GM18508 (cell line): ENCODE data around the gene RASA3.
"Not testable (repeated sequence)": the region's sequence is repeated elsewhere in the genome, so short reads cannot be mapped to it uniquely, and the experiment has no call there.

Source experiments
- ATAC-seq: cut with Tn5 transposase; IDR thresholded peaks from one replicate; pipeline ENCODE4 v1.9.1; 2021; ENCODE audit warnings: moderate number of reproducible peaks; ENCODE audit not compliant: insufficient read depth, unreplicated experiment

RASA3 gene

DNA sequence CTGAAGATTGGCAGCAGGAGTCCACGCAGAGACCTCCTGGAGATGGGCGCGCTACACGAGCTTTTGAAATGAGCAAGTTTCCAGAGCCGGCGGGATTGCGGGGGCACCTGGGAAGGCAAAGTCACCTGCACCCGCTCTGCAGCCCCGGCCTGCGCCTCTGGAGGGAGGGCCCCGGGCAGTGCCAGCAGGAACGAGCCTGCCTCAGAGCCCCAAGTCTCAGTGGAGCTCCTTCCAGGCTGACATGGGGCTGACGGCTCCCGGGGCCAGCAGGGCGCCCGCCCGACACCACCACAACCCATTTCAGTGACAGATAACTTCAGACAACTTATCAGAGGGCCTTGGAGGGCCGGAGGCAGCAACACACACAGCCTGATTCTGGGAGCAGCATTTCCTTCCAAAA lies 45.0 kb downstream of the RASA3 start:
- ATAC-seq, result no peak

DNA sequence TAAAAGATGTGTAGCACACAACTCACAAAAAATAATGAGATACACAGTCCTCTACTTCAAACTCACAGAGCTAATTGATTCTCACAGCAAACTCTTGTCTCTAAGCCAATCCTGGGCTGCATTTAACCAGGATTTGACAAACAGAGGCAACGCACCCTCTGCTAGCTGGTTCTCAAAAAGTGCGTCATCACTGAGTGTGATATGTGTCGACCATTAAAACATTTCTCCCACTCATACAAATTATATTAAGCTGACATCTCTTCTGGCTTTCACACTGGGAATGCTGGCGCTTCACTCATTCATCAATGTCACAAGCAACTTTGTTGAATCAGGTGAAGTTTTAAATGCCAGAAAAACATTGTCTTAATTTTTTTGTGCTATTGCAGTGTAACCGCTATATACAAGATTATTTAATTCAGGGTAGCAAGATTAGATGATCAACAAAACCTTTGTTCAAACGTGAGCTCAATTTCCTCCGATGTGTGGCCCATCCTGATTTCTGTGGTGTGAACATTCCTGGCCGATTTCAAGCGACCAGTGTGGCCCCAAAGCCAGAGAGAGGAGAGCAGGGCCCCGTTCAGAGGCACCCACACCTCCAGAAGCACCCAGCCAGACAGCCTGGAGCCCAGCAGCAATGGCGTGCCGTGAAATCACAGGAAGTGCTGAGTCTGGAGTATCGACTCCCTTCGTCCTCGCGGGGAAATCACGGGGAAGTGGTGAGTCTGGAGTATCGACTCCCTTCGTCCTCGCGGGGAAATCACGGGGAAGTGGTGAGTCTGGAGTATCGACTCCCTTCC lies 49.4 kb downstream of the RASA3 start:
- ATAC-seq, result no peak

DNA sequence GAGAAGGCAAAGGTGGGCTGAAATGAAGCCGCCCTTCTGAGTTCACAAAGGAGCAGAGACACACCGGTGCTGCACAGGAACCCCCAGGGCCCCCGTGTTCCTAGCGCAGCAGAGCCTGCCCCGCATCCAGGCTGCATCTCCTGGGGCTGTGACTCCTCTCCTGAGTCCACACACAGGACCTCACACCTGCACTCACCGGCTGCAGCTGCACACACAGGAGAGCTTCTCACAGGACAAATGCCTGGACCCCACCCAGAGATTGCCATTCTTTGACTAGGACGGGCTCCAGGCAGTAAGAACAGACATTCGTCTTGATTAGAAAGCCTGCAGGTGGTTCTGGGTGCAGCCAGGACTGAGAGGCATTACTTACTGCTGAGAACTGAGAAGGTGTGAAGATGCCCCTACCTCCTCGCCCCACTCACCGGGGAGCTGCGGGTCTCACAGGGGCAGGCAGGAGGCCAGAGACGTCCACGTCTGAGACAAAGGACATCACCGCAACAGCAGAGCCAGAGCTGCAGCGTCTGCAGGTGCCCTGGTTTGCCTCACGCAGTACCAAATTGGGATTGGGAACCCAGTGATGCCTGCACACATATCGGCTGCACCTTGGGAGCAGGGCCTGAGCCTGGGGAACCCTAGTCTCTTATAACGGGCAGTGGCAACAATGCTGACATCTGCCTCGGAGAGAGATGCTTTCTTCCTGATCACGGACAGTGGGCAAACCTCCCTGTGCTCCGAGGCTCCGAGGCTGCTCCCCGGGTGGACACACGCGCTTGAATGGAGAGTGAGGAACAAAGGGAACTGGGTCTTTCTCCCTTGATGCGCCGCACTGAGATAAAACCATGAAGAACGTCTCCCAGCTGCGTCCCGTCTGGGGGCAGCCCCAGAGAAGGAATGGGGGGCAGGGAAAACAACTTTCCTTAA lies 50.4 kb downstream of the RASA3 start:
- no peak for ATAC-seq

DNA sequence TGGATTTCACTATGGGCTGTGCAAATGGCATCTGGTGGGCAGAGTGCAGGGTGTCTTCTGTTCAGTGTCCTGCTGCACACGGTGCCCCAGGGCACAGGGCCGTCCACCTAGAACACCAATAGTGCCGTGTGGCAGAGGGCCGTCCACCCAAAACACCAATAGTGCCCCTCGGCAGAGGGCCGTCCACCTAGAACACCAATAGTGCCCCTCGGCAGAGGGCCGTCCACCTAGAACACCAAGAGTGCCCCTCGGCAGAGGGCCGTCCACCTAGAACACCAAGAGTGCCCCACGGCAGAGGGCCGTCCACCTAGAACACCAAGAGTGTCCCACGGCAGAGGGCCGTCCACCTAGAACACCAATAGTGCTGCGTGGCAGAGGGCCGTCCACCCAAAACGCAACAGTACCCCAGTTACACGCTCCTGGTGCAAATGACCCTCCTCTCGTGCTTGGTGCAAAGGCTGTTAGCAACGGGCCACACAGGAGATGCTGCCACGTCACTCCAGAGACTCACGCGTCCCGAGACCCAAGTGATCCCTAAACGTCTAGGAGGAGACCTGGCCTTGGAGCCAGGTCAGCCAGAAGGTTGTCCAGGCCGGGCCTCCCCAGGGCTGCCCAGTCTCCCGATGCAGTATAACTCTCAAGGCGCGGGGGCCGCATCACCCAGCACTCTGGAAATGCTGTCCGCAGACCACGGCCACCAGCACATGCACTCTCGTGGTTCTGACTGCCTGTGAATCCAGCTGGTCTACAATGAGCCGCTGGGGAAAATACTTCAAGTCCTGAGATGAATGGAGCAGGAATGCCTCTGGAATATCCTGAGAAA lies 51.5 kb downstream of the RASA3 start:
- no peak for ATAC-seq

DNA sequence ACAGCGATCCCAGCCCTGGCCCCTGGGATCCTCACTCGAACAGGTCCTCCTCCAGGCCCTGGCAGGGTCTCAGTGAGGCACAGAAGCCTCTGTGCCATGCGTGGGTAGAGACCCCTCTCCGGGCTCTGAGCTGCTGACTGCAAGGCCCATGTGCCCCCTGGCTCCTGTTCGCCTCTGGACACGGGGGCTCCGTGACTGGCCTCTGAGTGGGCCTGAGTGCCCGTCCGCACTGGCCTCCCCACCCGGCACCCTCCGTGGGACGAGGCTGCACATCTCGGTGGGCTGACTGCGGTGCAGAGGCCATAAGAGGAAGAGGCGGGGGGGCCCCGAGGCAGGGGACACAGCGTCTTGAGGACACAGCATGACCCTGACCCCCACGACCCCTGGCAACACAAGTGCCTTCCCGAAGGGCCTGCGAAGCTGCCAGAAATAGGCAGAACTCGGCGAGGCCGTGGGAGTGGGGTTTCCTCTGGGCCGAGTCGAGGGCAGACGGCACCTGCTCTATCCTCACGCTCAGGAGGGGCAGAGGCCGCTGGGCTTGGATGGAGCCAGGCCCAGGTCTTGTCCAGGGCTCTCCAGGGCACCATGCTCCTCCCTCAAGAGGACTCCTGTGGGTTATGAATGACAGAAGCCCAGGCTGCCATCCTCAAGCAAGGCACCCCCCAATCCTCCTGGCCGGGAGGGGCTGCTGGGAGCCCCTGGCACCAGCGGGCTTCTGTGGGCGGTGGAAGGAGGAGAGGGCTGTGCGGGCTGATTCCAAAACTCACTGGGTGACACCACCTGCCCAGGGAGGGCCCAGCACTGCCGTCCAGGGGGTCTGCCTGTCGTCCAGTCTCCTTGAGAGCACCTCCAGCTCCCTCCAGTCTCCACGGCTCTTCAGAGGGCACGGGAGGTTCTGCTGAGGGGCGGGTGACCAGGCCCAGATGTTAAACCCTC lies 52.6 kb downstream of the RASA3 start:
- ATAC-seq, result no peak

DNA sequence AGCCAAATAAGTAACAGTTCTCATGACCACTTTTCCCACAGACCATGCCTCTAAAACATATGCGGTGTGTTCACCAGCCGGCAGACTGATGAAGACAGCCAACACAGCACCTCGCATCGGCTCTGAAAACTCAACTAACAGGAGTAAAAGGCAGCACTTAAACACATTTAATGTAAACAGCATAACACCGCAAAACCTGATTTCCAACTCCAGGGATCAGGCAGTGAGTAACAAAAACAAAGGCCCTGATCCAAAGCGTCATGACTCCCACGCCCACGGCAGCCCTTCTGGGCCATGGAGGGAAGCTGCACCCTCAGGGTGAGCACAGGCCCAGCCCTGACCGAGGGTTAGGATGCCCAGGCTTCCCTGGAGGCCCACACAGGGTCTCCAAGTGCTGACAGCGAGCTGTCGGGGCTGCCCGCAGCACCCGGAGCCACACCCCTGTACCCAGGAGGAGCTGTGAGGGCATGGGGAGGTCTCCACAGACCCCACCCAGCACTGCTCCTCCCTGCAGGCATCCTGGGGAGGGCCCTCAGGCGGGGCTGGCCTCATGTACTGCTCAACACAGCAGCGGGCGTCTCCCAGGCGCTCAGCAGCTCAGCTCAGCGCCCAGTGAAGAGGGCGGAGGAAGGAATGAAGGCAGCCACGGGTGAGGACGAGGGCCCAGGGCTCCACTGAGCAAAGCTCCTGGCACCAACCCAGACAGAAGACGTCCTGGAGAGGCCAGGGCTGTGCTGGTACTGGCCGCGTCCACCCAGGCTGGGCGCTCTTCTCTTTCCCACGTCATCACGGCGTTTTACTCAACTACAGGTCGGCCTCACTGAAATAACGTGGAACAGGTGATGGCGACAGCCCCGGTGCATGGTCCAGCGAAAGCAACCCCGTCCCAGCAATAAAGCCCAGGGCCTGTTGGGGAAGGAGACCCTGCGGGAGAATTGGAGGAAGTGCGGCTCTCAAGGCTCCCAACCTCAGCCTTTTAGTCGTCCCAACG lies 53.7 kb downstream of the RASA3 start:
- ATAC-seq, result no peak

DNA sequence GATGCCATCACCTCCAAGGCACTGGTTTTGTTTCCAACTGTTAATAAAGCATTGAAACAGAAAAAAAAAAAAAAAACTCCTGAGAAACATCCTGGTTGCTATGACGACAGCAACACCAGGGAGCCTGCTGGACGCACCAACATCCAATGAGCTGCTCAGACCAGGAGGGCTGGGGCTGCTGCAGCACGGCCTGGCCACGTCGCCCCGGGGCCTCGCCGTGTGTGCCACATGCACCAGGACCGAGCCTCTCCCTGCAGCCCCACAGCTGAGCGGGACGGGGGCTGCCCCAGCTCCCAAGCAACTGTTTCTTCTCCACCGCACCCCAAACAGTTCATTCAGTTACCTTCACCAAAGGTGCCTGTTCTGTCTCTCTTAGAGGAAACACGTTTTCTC lies 54.5 kb downstream of the RASA3 start:
- ATAC-seq, result no peak

DNA sequence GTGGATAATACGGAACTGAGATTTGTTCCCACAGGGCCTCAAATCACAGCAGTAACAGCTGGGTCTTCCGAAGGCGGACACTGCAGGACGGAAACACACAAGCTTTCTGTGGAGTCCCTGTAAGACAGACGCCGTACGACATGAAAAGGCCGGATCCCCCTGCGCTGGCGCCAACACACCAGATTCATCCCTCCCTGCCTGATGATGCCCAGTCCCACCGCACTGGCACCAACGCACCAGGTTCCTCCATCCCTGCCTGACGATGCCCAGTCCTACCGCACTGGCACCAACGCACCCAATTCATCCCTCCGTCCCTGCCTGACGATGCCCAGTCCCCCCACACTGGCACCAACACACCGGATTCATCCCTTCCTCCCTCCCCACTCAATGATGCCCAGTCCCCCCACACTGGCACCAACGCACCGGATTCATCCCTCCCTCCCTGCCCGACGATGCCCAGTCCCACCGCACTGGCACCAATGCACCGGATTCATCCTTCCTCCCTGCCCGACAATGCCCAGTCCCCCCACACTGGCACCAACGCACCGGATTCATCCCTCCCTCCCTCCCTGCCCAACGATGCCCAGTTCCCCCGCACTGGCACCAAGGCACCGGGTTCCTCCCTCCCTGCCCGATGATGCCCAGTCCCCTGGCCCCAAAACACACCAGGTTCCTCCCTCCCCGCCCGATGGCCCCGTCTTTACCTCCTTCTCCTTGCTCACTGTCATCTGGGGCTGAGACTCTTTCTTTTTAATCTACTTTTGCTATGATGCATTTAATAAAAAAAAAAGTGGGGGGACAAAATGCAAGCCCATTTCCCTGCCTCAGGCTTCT lies 55.1 kb downstream of the RASA3 start:
- no peak for ATAC-seq

DNA sequence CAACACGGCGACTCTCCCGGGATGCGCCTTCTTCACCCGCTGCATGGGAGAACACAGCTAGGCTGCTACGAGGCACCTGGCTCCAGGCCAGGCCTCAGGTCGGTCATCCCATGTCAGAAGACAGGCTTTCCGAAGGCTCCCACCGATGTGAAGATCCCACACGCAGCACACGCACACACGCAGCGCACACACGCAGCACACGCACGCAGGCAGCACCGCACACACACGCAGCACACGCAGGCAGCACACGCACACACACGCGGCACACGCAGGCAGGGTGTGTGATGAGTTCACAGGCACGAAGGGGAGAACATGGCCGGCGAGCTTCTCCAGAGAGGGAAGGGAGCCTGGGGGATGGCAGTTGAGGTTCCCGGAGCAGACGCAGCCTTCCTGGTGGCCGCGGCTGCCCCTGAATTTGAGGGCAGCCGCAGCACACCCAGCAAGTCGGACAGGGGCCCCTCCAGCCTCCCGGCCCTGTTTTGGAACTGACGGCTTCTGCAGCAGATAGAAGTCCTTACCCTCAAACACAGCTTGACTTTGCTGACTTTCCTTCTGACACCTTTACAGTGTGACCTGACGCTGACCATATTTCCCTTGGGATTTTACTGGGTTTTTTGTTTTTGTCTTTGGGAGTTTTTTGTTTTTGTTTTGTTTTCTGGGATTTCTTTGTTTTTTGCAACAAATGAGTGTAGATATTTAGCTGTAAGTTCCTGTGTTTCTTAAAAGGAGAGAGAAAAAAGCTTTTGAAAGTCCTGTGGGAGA lies 55.9 kb downstream of the RASA3 start:
- ATAC-seq, result no peak

DNA sequence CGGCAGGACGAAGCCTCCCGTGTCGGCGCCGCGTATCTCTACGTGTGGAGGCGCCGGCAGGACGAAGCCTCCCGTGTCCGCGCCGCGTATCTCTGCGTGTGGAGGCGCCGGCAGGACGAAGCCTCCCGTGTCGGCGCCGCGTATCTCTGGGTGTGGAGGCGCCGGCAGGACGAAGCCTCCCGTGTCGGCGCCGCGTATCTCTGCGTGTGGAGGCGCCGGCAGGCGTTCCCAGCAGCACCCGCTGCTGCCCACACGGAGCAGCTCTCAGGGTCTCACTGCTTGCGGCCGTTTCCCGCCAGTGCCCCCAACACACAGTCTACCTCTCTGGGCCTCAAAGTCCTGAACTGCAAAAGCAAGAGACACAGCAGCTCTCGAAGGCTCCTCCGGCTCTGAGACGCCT lies 56.6 kb downstream of the RASA3 start:
- not testable (repeated sequence) for ATAC-seq

DNA sequence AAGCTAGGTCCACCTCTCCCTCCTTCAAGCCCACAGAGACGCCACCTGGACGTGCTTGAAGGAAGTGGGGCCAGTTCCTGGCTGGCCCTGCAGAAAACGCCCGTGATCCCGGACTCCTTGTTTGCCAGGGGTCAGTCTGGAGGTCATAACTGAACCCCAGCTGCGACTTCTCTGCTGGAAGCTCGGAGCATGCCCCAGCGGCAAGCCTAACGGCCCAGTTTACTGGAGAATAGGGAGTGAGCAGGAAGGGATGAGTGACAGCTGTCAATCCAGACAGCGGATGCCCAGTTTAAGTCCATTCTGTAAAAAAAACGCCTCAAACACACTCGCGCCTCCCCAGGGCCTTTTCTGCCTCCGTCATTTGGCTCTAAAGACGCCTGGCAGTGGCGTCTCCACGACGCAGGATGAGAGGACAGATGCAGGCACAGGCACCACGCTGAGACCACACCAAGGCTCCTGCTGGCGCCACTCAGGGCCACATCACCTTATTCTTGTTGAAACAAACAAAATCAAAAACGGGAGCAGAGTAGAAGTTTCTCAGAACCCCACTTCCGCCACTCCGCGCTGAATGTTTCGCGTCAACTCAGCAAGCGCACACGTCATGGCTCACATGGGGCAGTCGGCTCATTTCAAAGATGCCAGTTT lies 57.6 kb downstream of the RASA3 start:
- ATAC-seq, result no peak

DNA sequence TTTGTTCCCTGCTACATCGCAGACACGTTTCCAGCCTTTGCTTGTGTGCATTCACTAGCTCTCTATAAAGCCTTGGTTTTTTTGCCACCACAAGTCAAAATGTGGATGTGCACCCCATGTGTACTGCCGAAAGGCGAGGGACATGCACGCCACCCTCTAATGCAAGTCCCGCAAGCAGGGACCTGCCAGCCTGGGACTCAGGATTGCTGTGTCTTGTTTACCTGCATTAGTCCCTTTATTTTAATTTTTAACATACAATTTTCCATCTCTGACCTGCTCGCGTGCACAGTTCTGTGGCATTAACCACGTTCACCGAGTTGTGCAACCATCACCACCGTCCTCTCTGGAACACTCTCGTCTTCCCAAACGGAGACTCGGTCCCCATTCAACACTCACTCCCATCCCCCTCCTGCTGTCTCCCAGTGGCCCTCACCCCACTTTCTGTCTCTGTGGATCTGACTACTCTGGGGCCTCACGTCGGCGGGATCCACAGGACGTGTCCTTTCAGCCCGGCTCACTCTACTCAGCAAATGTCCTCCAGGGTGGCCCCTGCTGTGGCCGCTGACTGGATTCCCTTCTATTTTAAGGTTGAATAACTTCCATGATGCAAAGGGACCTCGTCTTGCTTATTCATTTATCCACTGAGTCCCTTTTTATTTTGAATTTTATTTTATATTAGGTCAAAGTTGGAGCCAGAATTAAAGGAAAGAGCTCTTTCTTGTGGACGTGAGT lies 58.4 kb downstream of the RASA3 start:
- no peak for ATAC-seq

DNA sequence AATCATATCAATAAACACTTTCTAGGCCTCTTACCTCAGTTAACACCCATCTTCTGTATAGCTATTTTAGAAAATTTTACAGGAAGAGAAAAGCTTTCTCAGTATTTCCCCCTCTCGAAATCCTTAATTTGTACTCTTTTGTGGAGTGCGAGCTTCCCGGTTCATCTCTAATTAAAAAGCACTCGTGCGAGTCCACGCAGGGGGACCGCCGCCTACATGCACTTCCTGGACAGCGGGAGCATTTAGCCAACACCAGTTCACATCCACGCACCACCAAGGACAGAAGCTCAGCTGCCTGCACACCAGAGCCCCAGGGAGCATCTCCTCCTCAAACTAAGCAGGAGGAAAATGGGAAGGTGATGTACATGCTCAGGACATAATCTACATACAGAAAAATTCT lies 60.0 kb downstream of the RASA3 start:
- ATAC-seq, result no peak

DNA sequence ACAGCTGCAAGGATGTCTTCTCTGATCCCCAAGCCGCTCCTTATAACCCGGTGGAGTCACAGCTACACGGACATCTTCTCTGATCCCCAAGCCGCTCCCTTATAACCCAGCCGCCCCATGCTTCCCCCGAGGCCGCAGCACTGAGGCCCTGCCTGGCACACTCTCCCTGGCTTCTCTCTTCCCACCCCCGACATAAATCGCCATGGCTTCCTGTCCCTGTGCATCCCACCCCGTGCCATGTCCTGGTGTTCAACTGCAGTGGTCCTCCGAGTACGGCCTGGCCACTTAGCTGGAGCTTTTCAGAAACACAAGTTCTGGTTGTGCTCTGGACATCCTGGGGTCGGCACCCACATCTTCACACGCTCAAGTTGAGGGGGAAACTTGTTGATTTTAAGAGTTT lies 60.4 kb downstream of the RASA3 start:
- ATAC-seq, result no peak

DNA sequence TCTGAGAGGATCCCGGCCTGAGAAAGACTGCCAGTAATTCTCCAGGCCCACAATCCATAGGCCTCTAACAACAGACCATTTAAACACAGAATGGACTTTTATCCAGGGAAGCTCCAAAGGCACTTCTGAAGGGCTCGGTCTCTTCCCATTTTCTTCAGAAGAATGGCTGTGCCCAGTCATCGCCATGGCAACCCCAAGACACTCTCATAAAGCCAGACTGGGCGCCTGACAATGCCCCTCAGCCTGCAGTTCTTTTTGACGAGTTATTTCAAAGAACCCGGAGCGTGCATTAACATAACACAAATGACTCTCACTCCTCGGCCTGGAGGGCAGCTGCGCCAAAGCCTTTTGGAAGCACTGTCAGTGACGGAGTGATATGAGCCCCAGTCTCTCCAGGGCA lies 61.0 kb downstream of the RASA3 start:
- ATAC-seq, result no peak
